KMS-11 (cell line): ENCODE data around the gene ROPN1.
A peak's percentile ranks its signal among the peaks of the same experiment; 100 is the strongest.
"Not testable (repeated sequence)": the region's sequence is repeated elsewhere in the genome, so short reads cannot be mapped to it uniquely, and the experiment has no call there.

Source experiments
- H2AFZ ChIP-seq: fragments of 200-600 bp; sonication (generic); 2 replicates; pipeline ENCODE4 v1.6.1; 2016; ENCODE audit warnings: antibody characterized with exemption, mixed run types, low read depth
- H3K27ac ChIP-seq: fragments of 200-600 bp; sonication (generic); 2 replicates; pipeline ENCODE4 v1.6.1; 2016; ENCODE audit warnings: mild to moderate bottlenecking, mixed run types
- H3K27me3 ChIP-seq: fragments of 200-600 bp; sonication (generic); 2 replicates; pipeline ENCODE4 v1.6.1; 2017; ENCODE audit warnings: mild to moderate bottlenecking, low read depth, mixed run types, moderate library complexity; ENCODE audit not compliant: insufficient read depth
- H3K36me3 ChIP-seq: fragments of 200-600 bp; sonication (generic); 2 replicates; pipeline ENCODE4 v1.6.1; 2017; ENCODE audit warnings: mild to moderate bottlenecking, mixed run types; ENCODE audit not compliant: insufficient read depth
- H3K4me1 ChIP-seq: fragments of 200-600 bp; sonication (generic); 2 replicates; pipeline ENCODE4 v1.6.1; 2016; ENCODE audit warnings: mild to moderate bottlenecking, low read depth, mixed run types; ENCODE audit not compliant: poor library complexity, severe bottlenecking
- H3K4me2 ChIP-seq: fragments of 200-600 bp; sonication (generic); 2 replicates; pipeline ENCODE4 v1.7.0; 2016; ENCODE audit warnings: mild to moderate bottlenecking, mixed run types
- H3K4me3 ChIP-seq: fragments of 200-600 bp; sonication (generic); IDR thresholded peaks from 2 replicates; pipeline ENCODE4 v1.6.1; 2017; ENCODE audit warnings: low read depth, low read length, mixed read lengths; ENCODE audit not compliant: insufficient read depth
- H3K79me2 ChIP-seq: fragments of 200-600 bp; sonication (generic); 2 replicates; pipeline ENCODE4 v1.6.1; 2016; ENCODE audit warnings: low read depth, mixed run types; ENCODE audit not compliant: insufficient read depth
- H3K9ac ChIP-seq: fragments of 200-600 bp; sonication (generic); 2 replicates; pipeline ENCODE4 v1.6.1; 2016; ENCODE audit warnings: mild to moderate bottlenecking, mixed run types
- H4K20me1 ChIP-seq: fragments of 200-600 bp; sonication (generic); 2 replicates; pipeline ENCODE4 v1.6.1; 2016; ENCODE audit warnings: mild to moderate bottlenecking, mixed run types; ENCODE audit not compliant: insufficient read depth
- TF ChIP-seq, protein P1 (sequence below): fragments of 200-600 bp; sonication (generic); conservative IDR thresholded peaks from 2 replicates; pipeline ENCODE4 v1.6.1; 2017; ENCODE audit warnings: low read depth, mild to moderate bottlenecking, antibody characterized with exemption, low read length, moderate library complexity, mixed read lengths

Gene ROPN1

DNA sequence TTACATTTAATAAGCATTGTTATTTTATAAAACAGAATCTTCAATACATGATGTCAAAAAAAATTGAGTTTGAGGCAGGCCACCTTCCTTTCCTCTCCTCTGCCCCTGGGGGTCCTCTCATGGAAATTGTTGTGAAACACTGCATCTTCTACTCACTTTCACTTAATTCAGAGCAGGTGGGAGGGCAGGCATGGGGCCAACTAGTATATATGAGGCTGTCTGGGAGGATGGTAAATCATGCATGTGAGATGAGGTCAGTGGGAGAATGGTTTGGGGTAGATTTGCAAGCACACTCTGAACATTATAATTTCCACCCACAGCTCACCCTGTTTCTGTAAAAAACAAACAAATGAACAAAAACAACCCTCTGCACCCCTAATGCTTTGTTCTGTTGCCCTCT is 20.5 kb downstream of the ROPN1 start:
- no peak overlapping the region for H3K27ac ChIP-seq
- no peak overlapping the region for H3K4me3 ChIP-seq
- no peaks in the 10 kb centered on the region for H4K20me1 ChIP-seq
- peaks cover 24% of the 10 kb centered on the region for H3K4me1 ChIP-seq
- no peaks in the 10 kb centered on the region for H3K36me3 ChIP-seq
- no peaks in the 10 kb centered on the region for H3K79me2 ChIP-seq
- H2AFZ ChIP-seq, result no peak overlapping the region
- no peak overlapping the region for H3K4me2 ChIP-seq
- no peaks in the 10 kb centered on the region; the same call in 1 of the 2 replicates for H3K27me3 ChIP-seq
- no peak overlapping the region for H3K9ac ChIP-seq
- TF ChIP-seq, protein P1, sequence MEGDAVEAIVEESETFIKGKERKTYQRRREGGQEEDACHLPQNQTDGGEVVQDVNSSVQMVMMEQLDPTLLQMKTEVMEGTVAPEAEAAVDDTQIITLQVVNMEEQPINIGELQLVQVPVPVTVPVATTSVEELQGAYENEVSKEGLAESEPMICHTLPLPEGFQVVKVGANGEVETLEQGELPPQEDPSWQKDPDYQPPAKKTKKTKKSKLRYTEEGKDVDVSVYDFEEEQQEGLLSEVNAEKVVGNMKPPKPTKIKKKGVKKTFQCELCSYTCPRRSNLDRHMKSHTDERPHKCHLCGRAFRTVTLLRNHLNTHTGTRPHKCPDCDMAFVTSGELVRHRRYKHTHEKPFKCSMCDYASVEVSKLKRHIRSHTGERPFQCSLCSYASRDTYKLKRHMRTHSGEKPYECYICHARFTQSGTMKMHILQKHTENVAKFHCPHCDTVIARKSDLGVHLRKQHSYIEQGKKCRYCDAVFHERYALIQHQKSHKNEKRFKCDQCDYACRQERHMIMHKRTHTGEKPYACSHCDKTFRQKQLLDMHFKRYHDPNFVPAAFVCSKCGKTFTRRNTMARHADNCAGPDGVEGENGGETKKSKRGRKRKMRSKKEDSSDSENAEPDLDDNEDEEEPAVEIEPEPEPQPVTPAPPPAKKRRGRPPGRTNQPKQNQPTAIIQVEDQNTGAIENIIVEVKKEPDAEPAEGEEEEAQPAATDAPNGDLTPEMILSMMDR, result no peak

DNA sequence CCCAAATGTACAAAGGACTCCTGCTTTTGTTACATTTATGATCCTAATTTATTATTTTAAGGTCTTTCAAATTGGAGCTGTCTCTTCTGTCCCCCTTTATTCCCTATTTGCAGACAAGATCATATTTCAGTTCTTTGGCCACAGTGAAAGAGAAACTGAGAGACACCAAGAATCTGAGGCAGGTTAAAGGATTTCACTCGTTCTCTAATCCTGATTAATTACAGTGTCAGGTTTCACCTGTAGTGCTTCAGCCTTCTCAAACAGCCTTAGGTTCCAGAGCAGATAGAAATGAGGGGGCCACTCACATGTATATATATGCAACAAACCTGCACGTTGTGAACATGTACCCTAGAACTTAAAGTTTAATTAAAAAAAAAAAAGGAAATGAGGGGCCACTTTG is 24.7 kb downstream of the ROPN1 start:
- H3K4me1 ChIP-seq, result peaks cover 28% of the 10 kb centered on the region
- peak overlapping the region; percentile 73 for H3K4me2 ChIP-seq
- not testable (repeated sequence) for H2AFZ ChIP-seq, H3K79me2 ChIP-seq, H3K27ac ChIP-seq, H3K27me3 ChIP-seq, H3K4me3 ChIP-seq, H3K9ac ChIP-seq, H4K20me1 ChIP-seq, H3K36me3 ChIP-seq

GRCh38 chr3:123966799-123967198 is 25.1 kb downstream of the ROPN1 start:
- not testable (repeated sequence) for H3K79me2 ChIP-seq, H3K27ac ChIP-seq, H2AFZ ChIP-seq, H4K20me1 ChIP-seq, H3K36me3 ChIP-seq, H3K27me3 ChIP-seq, H3K9ac ChIP-seq, H3K4me3 ChIP-seq
- TF ChIP-seq, protein P1, result 0 out of 2 replicates have a peak, but pooled peaks have one; percentile 21
- peaks cover 28% of the 10 kb centered on the region for H3K4me1 ChIP-seq
- H3K4me2 ChIP-seq, result peak overlapping the region; percentile 73; the same call in 1 of the 2 replicates

GRCh38 chr3:123964793-123965192 is 27.1 kb downstream of the ROPN1 start:
- not testable (repeated sequence) for H3K27me3 ChIP-seq, H3K27ac ChIP-seq, H3K36me3 ChIP-seq, H3K79me2 ChIP-seq, H4K20me1 ChIP-seq, H3K9ac ChIP-seq, H3K4me3 ChIP-seq, H2AFZ ChIP-seq, H3K4me2 ChIP-seq
- H3K4me1 ChIP-seq, result peaks cover 33% of the 10 kb centered on the region

DNA sequence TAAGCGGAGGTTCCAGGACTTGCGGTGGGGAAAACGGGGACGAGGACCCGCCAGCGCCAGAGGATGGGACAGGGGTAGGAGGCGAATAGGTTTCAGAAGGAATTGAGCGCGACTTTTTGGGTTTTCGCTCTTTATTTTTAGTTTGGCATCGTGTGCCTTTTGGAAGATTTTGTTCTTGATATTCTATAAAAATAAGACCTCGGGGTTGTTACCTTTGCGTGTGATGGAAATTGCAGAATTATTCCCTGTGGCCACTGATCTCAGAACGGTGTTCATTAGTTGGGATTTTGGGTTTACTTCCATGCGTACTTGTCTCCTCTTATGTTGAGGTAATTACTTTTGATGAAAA is 30.4 kb downstream of the ROPN1 start:
- H3K9ac ChIP-seq, result peak overlapping the region; percentile 87
- TF ChIP-seq, protein P1, result no peak
- H3K4me3 ChIP-seq, result no peak overlapping the region
- H2AFZ ChIP-seq, result peak overlapping the region; percentile 95
- no peaks in the 10 kb centered on the region for H3K36me3 ChIP-seq
- no peaks in the 10 kb centered on the region; the same call in 1 of the 2 replicates for H3K27me3 ChIP-seq
- peaks cover 20% of the 10 kb centered on the region for H3K4me1 ChIP-seq
- H3K79me2 ChIP-seq, result peaks cover 9% of the 10 kb centered on the region; the same call in 1 of the 2 replicates
- H3K27ac ChIP-seq, result peak overlapping the region; percentile 85
- H3K4me2 ChIP-seq, result peak overlapping the region; percentile 76
- no peaks in the 10 kb centered on the region for H4K20me1 ChIP-seq
